K562 (cell line): ENCODE data around the gene CMPK1. TPM values are rescaled to one million over a fixed set of nuclear protein-coding genes. Genes with fewer than 3 reads are reported as not detected.

Experiments used
- CC2D1A ChIP-seq: fragments of 450-650 bp; IDR thresholded peaks from 2 replicates; pipeline ENCODE4 v1.6.1; 2017; ENCODE audit warnings: mild to moderate bottlenecking
- E2F6 ChIP-seq, 2 experiments: IDR thresholded peaks; 2 replicates each; pipeline ENCODE4 v1.6.1; 2011; ENCODE audit warnings: borderline replicate concordance in 1 of 2, control low read depth in 1 of 2, low read depth in 1 of 2, low read length in 1 of 2, mild to moderate bottlenecking in 1 of 2, mixed read lengths in 1 of 2, moderate library complexity in 1 of 2; ENCODE audit not compliant: insufficient read depth in 1 of 2, insufficient read length in 1 of 2, poor library complexity in 1 of 2, severe bottlenecking in 1 of 2; ENCODE audit errors: extremely low read depth in 1 of 2
- JUNB ChIP-seq: fragments of 450-650 bp; formaldehyde crosslinking; conservative IDR thresholded peaks from 2 replicates; pipeline ENCODE4 v1.4.0; 2020; ENCODE audit warnings: mild to moderate bottlenecking
- KLF16 ChIP-seq: IDR thresholded peaks from 2 replicates; pipeline ENCODE4 v1.6.1; 2016; ENCODE audit warnings: antibody characterized with exemption
- KLF6 ChIP-seq: fragments of 250-450 bp; sonication (Bioruptor Pico); IDR thresholded peaks from 2 replicates; pipeline ENCODE4 v1.4.0; 2020; ENCODE audit warnings: mild to moderate bottlenecking, moderate library complexity, borderline replicate concordance
- MYBL2 ChIP-seq, 2 experiments: fragments of 450-650 bp in 1 of 2; sonication (generic) in 1 of 2; formaldehyde crosslinking in 1 of 2; IDR thresholded peaks; 2 replicates each; pipeline versions ENCODE4 v1.6.1 to v1.8.1; 2017 to 2022; ENCODE audit warnings: borderline replicate concordance in 1 of 2, inconsistent platforms in 1 of 2, low read depth in 1 of 2, mild to moderate bottlenecking in 1 of 2, missing genetic modification reagents in 1 of 2, moderate library complexity in 1 of 2
- POLR2AphosphoS2 ChIP-seq: IDR thresholded peaks from 2 replicates; pipeline ENCODE4 v1.6.1; 2012; ENCODE audit warnings: low read length, improper control_type of control experiment
- POU5F1 ChIP-seq: fragments of 150-350 bp; IDR thresholded peaks from 2 replicates; pipeline ENCODE4 v1.6.1; 2014; ENCODE audit warnings: borderline replicate concordance, low read length, low read depth, mild to moderate bottlenecking; ENCODE audit not compliant: partially characterized antibody
- RBBP5 ChIP-seq: fragments of 200-600 bp; sonication (generic); IDR thresholded peaks from 2 replicates; pipeline ENCODE4 v1.6.1; 2012; ENCODE audit warnings: borderline replicate concordance, mild to moderate bottlenecking, low read length, control low read depth, inconsistent platforms; ENCODE audit not compliant: insufficient read depth, poor library complexity, severe bottlenecking
- SAP30 ChIP-seq: fragments of 200-600 bp; sonication (generic); IDR thresholded peaks from 2 replicates; pipeline ENCODE4 v1.6.1; 2012; ENCODE audit warnings: borderline replicate concordance, low read depth, mild to moderate bottlenecking, moderate library complexity, low read length, control low read depth, inconsistent platforms; ENCODE audit not compliant: insufficient read depth, poor library complexity, severe bottlenecking
- SIX5 ChIP-seq, 2 experiments: IDR thresholded peaks; 2 replicates each; pipeline ENCODE4 v1.6.1; 2011; ENCODE audit warnings: low read length in 2 of 2, borderline replicate concordance in 1 of 2, low read depth in 1 of 2, mild to moderate bottlenecking in 1 of 2, moderate library complexity in 1 of 2; ENCODE audit not compliant: insufficient read depth in 1 of 2
- ZNF121 ChIP-seq: sonication (generic); formaldehyde crosslinking; conservative IDR thresholded peaks from 2 replicates; pipeline ENCODE4 v1.8.0; 2022; ENCODE audit warnings: missing genetic modification reagents
- ZNF3 ChIP-seq: fragments of 250-450 bp; sonication (Bioruptor Pico); IDR thresholded peaks from 2 replicates; pipeline ENCODE4 v1.5.0; 2021; ENCODE audit warnings: mild to moderate bottlenecking, moderate library complexity
- ZNF561 ChIP-seq: fragments of 450-650 bp; formaldehyde crosslinking; conservative IDR thresholded peaks from 2 replicates; pipeline ENCODE4 v1.4.0; 2020; ENCODE audit warnings: mild to moderate bottlenecking, moderate library complexity
- ZNF57 ChIP-seq: fragments of 450-650 bp; formaldehyde crosslinking; IDR thresholded peaks from 2 replicates; pipeline ENCODE4 v1.4.0; 2020; ENCODE audit warnings: mild to moderate bottlenecking, moderate library complexity
- ZNF778 ChIP-seq: fragments of 450-650 bp; formaldehyde crosslinking; IDR thresholded peaks from 2 replicates; pipeline ENCODE4 v1.4.0; 2020; ENCODE audit warnings: mild to moderate bottlenecking, moderate library complexity
- ZNF785 ChIP-seq: fragments of 250-450 bp; sonication (Bioruptor Pico); IDR thresholded peaks from 2 replicates; pipeline ENCODE4 v1.4.0; 2020; ENCODE audit warnings: mild to moderate bottlenecking
- polyA plus RNA-seq, 8 experiments: library from polyadenylated mRNA; depleted of rRNA in 4 of 8; stranded (reverse) in 5 of 8; unstranded in 3 of 8; fragments of >200 nt; fragmentation: Nextera tagmentation in 2 of 8; fragmentation: Illumina TruSeq in 1 of 8; extraction: Ambion mirVana in 2 of 8; extraction: Trizol in 1 of 8; gene quantifications; 2 replicates each; pipeline versions ENCODE4 v1.2.1 to v1.2.3, GENCODE V29; 2011 to 2014; ENCODE audit warnings: inconsistent platforms in 1 of 8, missing spikeins in 1 of 8
- total RNA-seq, 7 experiments: library from RNA; depleted of rRNA in 6 of 7; stranded (reverse); fragments of >200 nt in 6 of 7; fragmentation: Illumina TruSeq in 2 of 7; extraction: Trizol in 2 of 7; gene quantifications; 2 replicates each; pipeline versions ENCODE4 v1.2.1 to v1.2.3, GENCODE V29; 2011 to 2021; ENCODE audit warnings: low replicate concordance in 1 of 7
- TF ChIP-seq, protein P1 (sequence below): fragments of 250-450 bp; sonication (Bioruptor Pico); IDR thresholded peaks from 2 replicates; pipeline ENCODE4 v1.5.0; 2021; ENCODE audit warnings: mild to moderate bottlenecking, moderate library complexity
- TF ChIP-seq, protein P2 (sequence below): sonication (generic); formaldehyde crosslinking; IDR thresholded peaks from 2 replicates; pipeline ENCODE4 v1.8.1; 2023; ENCODE audit warnings: mild to moderate bottlenecking, missing genetic modification reagents

Gene CMPK1
- total and polyA plus RNA-seq, 9 of the 15 experiments (the other 6 are each of a cell fraction or from before 2014, with no cell fraction given), result 54.5 to 197 (median 116) TPM

DNA sequence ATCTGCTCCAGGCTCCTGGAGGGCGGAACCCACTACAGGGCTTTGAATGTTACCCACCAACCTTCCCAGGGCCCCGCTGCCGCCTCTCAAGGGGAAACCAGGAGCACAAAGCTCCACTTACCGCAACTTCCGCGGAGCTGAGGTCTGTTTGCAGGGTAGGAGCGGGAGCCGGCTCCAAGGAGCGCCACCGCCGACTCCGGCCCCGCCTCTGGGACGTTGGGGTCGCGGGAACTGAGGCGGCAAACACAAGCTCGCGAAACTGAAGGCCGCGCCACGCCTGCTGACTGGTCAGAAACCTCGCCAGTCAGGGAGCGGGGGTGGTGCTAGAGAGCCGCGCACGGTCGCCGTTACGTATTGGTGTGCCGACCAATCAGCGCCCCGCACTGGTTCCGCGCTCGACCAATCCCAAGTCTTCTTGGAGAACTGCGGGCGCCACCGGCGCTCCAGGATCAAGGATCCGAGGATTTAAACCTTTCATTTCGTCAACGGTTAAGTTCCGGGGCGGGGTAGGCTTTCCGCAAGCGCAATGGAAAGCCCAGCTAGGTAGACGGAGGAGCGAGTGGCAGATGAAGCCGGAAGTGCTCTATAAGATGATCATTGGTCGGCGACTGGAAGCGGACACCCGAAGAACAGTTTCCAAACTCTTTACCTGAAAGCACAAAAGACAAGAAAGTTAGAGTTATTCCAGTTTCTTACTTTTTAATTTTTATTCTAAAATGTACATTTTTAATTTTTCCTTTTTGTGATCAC is 19.5 kb upstream of the CMPK1 start, which contains the start of gene STIL (continued):
- TF ChIP-seq, protein P1, sequence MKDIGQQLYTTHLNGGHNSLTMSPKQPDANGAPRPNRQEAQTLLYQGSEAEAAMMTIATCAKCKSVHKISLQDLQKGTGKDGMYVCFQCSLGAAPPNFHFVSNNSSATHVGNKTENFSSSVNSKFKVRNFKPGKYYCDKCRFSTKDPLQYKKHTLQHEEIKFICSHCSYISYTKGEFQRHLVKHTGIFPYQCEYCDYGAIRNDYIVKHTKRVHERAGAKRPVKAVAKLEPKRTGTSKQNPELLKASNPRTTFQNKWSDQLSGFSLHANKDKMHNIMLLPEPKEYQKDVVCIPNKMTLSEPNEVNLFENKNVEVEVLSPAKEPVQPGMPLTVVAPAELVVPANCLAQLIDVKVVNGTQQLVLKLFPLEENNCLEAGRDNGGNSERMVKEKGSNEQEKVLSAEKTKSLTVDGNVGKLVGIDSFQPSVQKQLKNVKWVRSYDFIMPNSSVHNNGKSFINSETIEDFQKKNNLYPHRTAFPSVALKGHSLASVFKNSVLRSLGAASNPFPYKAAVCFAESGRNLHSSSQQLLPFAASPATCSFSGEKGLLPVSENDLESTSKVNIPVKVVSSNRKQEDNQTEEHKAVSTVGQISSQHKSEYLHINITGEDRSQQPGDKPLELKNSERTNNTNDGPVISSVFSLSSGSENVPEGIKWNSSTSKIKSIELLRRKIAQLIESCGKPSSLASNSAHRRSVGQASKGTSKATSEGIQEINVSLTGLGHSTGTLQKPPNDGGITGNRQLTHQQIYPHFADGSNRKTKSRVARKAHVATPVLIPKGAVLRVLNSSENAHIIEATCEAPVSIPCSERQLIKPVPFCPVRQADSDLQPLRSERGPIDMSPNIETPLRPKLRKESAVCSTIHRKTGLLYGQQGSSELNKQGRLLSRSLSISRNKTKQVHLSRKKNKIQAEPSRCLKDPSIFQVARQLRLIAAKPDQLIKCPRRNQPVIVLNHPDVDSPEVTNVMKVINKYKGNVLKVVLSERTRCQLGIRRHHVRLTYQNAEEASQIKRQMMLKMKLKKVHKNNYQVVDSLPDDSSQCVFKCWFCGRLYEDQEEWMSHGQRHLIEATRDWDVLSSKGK (CRISPR knock-in tag), result no peak
- peak; percentile 99 for TF ChIP-seq CC2D1A
- TF ChIP-seq, protein P2, sequence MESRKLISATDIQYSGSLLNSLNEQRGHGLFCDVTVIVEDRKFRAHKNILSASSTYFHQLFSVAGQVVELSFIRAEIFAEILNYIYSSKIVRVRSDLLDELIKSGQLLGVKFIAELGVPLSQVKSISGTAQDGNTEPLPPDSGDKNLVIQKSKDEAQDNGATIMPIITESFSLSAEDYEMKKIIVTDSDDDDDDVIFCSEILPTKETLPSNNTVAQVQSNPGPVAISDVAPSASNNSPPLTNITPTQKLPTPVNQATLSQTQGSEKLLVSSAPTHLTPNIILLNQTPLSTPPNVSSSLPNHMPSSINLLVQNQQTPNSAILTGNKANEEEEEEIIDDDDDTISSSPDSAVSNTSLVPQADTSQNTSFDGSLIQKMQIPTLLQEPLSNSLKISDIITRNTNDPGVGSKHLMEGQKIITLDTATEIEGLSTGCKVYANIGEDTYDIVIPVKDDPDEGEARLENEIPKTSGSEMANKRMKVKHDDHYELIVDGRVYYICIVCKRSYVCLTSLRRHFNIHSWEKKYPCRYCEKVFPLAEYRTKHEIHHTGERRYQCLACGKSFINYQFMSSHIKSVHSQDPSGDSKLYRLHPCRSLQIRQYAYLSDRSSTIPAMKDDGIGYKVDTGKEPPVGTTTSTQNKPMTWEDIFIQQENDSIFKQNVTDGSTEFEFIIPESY (CRISPR knock-in tag), result no peak
- TF ChIP-seq POLR2AphosphoS2, result peak; percentile 68; the same call in 1 of the 2 replicates
- TF ChIP-seq ZNF121, result no peak
- no peak for TF ChIP-seq SIX5 (IDR thresholded peaks at IDR 0.05; ENCODE audit: borderline replicate concordance in 1 of 2, insufficient read depth in 1 of 2, low read depth in 1 of 2, low read length in 2 of 2)
- TF ChIP-seq KLF16, result no peak
- TF ChIP-seq JUNB, result no peak
- no peak for TF ChIP-seq ZNF57 (CRISPR knock-in tag)
- TF ChIP-seq ZNF561, result no peak
- TF ChIP-seq RBBP5, result peak; percentile 83
- no peak for TF ChIP-seq ZNF778 (CRISPR knock-in tag)
- no peak for TF ChIP-seq POU5F1
- TF ChIP-seq MYBL2 (IDR thresholded peaks at IDR 0.05; ENCODE audit: low read depth), result peak; percentile 99
- peak; percentile 82; the same call in 1 of the 2 replicates for TF ChIP-seq MYBL2 (CRISPR knock-in tag; IDR thresholded peaks at IDR 0.05; ENCODE audit: borderline replicate concordance)
- no peak for TF ChIP-seq ZNF3 (CRISPR knock-in tag)
- TF ChIP-seq ZNF785, result no peak
- peak; percentile 80 to 87 for TF ChIP-seq E2F6 (IDR thresholded peaks at IDR 0.05; ENCODE audit: borderline replicate concordance in 1 of 2, extremely low read depth in 1 of 2, insufficient read depth in 1 of 2, insufficient read length in 1 of 2, low read depth in 1 of 2, low read length in 1 of 2, poor library complexity in 1 of 2, severe bottlenecking in 1 of 2)
- TF ChIP-seq SAP30, result peak; percentile 99
- peak; percentile 38; the same call in 1 of the 2 replicates for TF ChIP-seq KLF6 (CRISPR knock-in tag)
